WTC11 (cell line): ENCODE data around the gene ADAMTS2. TPM values are rescaled to one million over a fixed set of nuclear protein-coding genes. Genes with fewer than 3 reads are reported as not detected.

Experiments
- ATAC-seq: fragments of 200-7000 bp; cut with Tn5 transposase; 2 replicates; pipeline ENCODE4 v1.10.0; 2021; ENCODE audit warnings: mild to moderate bottlenecking, moderate library complexity
- CTCF ChIA-PET: fragments of 300-600 bp; sonication (Branson Sonifier 250); formaldehyde crosslinking; loops from one replicate; lab custom pipeline; 2021; ENCODE audit warnings: antibody characterized with exemption; lab: Charles Lee
- POLR2A ChIA-PET: fragments of 350-600 bp; sonication (Branson Sonifier 250); formaldehyde crosslinking; loops from one replicate; lab custom pipeline; 2021; ENCODE audit warnings: antibody characterized with exemption; lab: Charles Lee
- DNase-seq: peaks from one replicate; pipeline ENCODE4 v3.0.0; 2021; ENCODE audit warnings: low spot score
- H3K27ac Mint-ChIP-seq: 2 replicates; pipeline ENCODE4 v1.8.0; 2021; ENCODE audit warnings: mixed read lengths
- H3K27me3 Mint-ChIP-seq: 2 replicates; pipeline ENCODE4 v1.8.0; 2021; ENCODE audit warnings: low read depth, mild to moderate bottlenecking, moderate library complexity, mixed read lengths
- H3K36me3 Mint-ChIP-seq: 2 replicates; pipeline ENCODE4 v1.8.0; 2021; ENCODE audit warnings: mixed read lengths
- H3K4me1 Mint-ChIP-seq: 2 replicates; pipeline ENCODE4 v1.8.0; 2022; ENCODE audit warnings: mixed read lengths
- H3K4me3 Mint-ChIP-seq: 2 replicates; pipeline ENCODE4 v1.8.0; 2021; ENCODE audit warnings: mild to moderate bottlenecking, moderate library complexity, mixed read lengths
- H3K9me3 Mint-ChIP-seq: 2 replicates; pipeline ENCODE4 v1.8.0; 2021; ENCODE audit warnings: mixed read lengths
- ATF3 ChIP-seq: sonication (generic); formaldehyde crosslinking; conservative IDR thresholded peaks from 2 replicates; pipeline ENCODE4 v1.8.1; 2022; ENCODE audit warnings: mild to moderate bottlenecking, missing genetic modification reagents
- CREM ChIP-seq: sonication (generic); formaldehyde crosslinking; IDR thresholded peaks from 2 replicates; pipeline ENCODE4 v1.8.1; 2022; ENCODE audit warnings: mild to moderate bottlenecking, missing genetic modification reagents, moderate library complexity
- CTCF ChIP-seq: fragments of 200-600 bp; IDR thresholded peaks from 2 replicates; pipeline ENCODE4 v1.8.0; 2022; ENCODE audit warnings: antibody characterized with exemption
- E2F1 ChIP-seq: sonication (generic); formaldehyde crosslinking; IDR thresholded peaks from 2 replicates; pipeline ENCODE4 v1.8.0; 2022; ENCODE audit warnings: mild to moderate bottlenecking, missing genetic modification reagents
- ELF4 ChIP-seq: sonication (generic); formaldehyde crosslinking; IDR thresholded peaks from 2 replicates; pipeline ENCODE4 v1.8.1; 2022; ENCODE audit warnings: low read depth, mild to moderate bottlenecking, moderate library complexity, missing genetic modification reagents
- EMX1 ChIP-seq: fragments of 250-450 bp; sonication (Bioruptor Pico); IDR thresholded peaks from 2 replicates; pipeline ENCODE4 v1.8.0; 2021; ENCODE audit warnings: mild to moderate bottlenecking
- ESRRA ChIP-seq: sonication (generic); formaldehyde crosslinking; IDR thresholded peaks from 2 replicates; pipeline ENCODE4 v1.8.1; 2022; ENCODE audit warnings: mild to moderate bottlenecking, missing genetic modification reagents, borderline replicate concordance
- IRF1 ChIP-seq: sonication (generic); formaldehyde crosslinking; IDR thresholded peaks from 2 replicates; pipeline ENCODE4 v1.8.0; 2023; ENCODE audit warnings: missing genetic modification reagents
- IRF2 ChIP-seq: sonication (generic); formaldehyde crosslinking; IDR thresholded peaks from 2 replicates; pipeline ENCODE4 v1.8.0; 2022; ENCODE audit warnings: low read depth, missing genetic modification reagents, borderline replicate concordance
- NFATC4 ChIP-seq: fragments of 250-450 bp; sonication (Bioruptor Pico); IDR thresholded peaks from 2 replicates; pipeline ENCODE4 v1.9.0; 2021; ENCODE audit warnings: mild to moderate bottlenecking
- NFYB ChIP-seq: sonication (generic); formaldehyde crosslinking; conservative IDR thresholded peaks from 2 replicates; pipeline ENCODE4 v1.8.0; 2022; ENCODE audit warnings: low read depth, missing genetic modification reagents
- NR2C2 ChIP-seq: sonication (generic); formaldehyde crosslinking; IDR thresholded peaks from 2 replicates; pipeline ENCODE4 v1.8.0; 2022; ENCODE audit warnings: mild to moderate bottlenecking, missing genetic modification reagents
- NR3C1 ChIP-seq: sonication (generic); formaldehyde crosslinking; conservative IDR thresholded peaks from 2 replicates; pipeline ENCODE4 v1.8.1; 2023; ENCODE audit warnings: low read depth, mild to moderate bottlenecking, missing genetic modification reagents
- OVOL2 ChIP-seq: fragments of 250-450 bp; sonication (Bioruptor Pico); IDR thresholded peaks from 2 replicates; pipeline ENCODE4 v1.9.0; 2021; ENCODE audit warnings: mild to moderate bottlenecking, borderline replicate concordance
- PREB ChIP-seq: sonication (generic); formaldehyde crosslinking; IDR thresholded peaks from 2 replicates; pipeline ENCODE4 v1.8.1; 2022; ENCODE audit warnings: mild to moderate bottlenecking, missing genetic modification reagents, moderate library complexity, borderline replicate concordance
- SOX15 ChIP-seq: fragments of 250-450 bp; sonication (Bioruptor Pico); IDR thresholded peaks from 2 replicates; pipeline ENCODE4 v1.9.0; 2021; ENCODE audit warnings: mild to moderate bottlenecking
- ZBTB43 ChIP-seq: sonication (generic); formaldehyde crosslinking; IDR thresholded peaks from 2 replicates; pipeline ENCODE4 v1.8.1; 2023; ENCODE audit warnings: mild to moderate bottlenecking, missing genetic modification reagents
- ZNF138 ChIP-seq: sonication (generic); formaldehyde crosslinking; conservative IDR thresholded peaks from 2 replicates; pipeline ENCODE4 v1.8.1; 2022; ENCODE audit warnings: mild to moderate bottlenecking, moderate library complexity, missing genetic modification reagents
- ZNF423 ChIP-seq: fragments of 250-450 bp; sonication (Bioruptor Pico); IDR thresholded peaks from 2 replicates; pipeline ENCODE4 v2.1.2; 2022; ENCODE audit warnings: mild to moderate bottlenecking, moderate library complexity
- ZNF512 ChIP-seq: sonication (generic); formaldehyde crosslinking; IDR thresholded peaks from 2 replicates; pipeline ENCODE4 v1.8.1; 2022; ENCODE audit warnings: missing genetic modification reagents, borderline replicate concordance
- total RNA-seq: library from RNA; stranded (reverse); gene quantifications from 3 replicates; pipeline ENCODE4 v1.2.3, GENCODE V29; 2021
- TF ChIP-seq, protein P1 (sequence below): sonication (generic); formaldehyde crosslinking; IDR thresholded peaks from 2 replicates; pipeline ENCODE4 v1.8.1; 2023; ENCODE audit warnings: mild to moderate bottlenecking, moderate library complexity, missing genetic modification reagents
- TF ChIP-seq, protein P2 (sequence below): sonication (generic); formaldehyde crosslinking; IDR thresholded peaks from 2 replicates; pipeline ENCODE4 v1.8.0; 2022; ENCODE audit warnings: mild to moderate bottlenecking, missing genetic modification reagents

ADAMTS2 gene
- total RNA-seq, 1 experiment from 2014 or later = 11.2 TPM

GRCh38 chr5:179288809-179289185 is 56.5 kb downstream of the ADAMTS2 start (continued):
- TF ChIP-seq, protein P1, sequence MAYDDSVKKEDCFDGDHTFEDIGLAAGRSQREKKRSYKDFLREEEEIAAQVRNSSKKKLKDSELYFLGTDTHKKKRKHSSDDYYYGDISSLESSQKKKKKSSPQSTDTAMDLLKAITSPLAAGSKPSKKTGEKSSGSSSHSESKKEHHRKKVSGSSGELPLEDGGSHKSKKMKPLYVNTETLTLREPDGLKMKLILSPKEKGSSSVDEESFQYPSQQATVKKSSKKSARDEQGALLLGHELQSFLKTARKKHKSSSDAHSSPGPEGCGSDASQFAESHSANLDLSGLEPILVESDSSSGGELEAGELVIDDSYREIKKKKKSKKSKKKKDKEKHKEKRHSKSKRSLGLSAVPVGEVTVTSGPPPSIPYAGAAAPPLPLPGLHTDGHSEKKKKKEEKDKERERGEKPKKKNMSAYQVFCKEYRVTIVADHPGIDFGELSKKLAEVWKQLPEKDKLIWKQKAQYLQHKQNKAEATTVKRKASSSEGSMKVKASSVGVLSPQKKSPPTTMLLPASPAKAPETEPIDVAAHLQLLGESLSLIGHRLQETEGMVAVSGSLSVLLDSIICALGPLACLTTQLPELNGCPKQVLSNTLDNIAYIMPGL (CRISPR knock-in tag) = no peak

GRCh38 chr5:179288101-179288808 is 57.0 kb downstream of the ADAMTS2 start:
- Mint-ChIP-seq H3K36me3 (no peaks in the 10 kb centered on the region), H3K27ac (no peak overlapping the region), H3K9me3 (no peaks in the 10 kb centered on the region), H3K27me3 (no peaks in the 10 kb centered on the region), H3K4me1 (no peaks in the 10 kb centered on the region), H3K4me3 (no peak overlapping the region)
- DNase-seq (no peak), ATAC-seq (no peak)
- TF ChIP-seq ESRRA (CRISPR knock-in tag) (no peak), ZNF512 (CRISPR knock-in tag) (no peak), ZNF138 (CRISPR knock-in tag) (no peak), OVOL2 (no peak), CREM (CRISPR knock-in tag) (no peak), E2F1 (CRISPR knock-in tag) (no peak), NFATC4 (CRISPR knock-in tag) (no peak), CTCF (no peak), IRF1 (CRISPR knock-in tag) (no peak), ZBTB43 (CRISPR knock-in tag) (no peak)
- POLR2A ChIA-PET = no interaction called here
- CTCF ChIA-PET = no interaction called here

DNA sequence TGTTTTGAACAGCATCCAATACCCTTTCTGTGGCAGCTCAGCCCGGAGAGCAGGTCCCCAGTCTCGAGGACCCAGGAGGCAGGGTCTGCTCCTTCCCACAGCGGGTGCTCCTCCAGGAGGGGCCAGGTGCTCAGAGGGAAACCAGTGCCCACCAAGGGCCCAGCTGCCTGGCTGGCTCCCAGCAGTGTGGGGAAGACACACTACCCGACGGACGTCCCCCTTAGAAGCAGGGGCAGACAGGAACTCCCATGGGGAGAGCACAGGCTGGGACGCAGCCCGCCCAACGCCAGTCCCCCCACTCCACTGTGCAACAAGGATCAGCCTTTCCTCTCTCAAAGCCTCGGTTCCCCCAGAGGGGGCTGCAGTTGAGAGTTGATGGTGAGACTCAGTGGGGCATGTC is 57.6 kb downstream of the ADAMTS2 start:
- Mint-ChIP-seq H3K4me3 (no peak overlapping the region), H3K27ac (no peak overlapping the region), H3K4me1 (no peaks in the 10 kb centered on the region), H3K27me3 (no peaks in the 10 kb centered on the region), H3K9me3 (peaks cover under 1% of the 10 kb centered on the region; the same call in 1 of the 2 replicates), H3K36me3 (no peaks in the 10 kb centered on the region)
- ChIA-PET CTCF (no interaction called here), POLR2A (no interaction called here)
- ATAC-seq (no peak), DNase-seq (no peak)
- TF ChIP-seq EMX1 (CRISPR knock-in tag) = no peak
- TF ChIP-seq NFYB (CRISPR knock-in tag) = no peak
- TF ChIP-seq PREB (CRISPR knock-in tag) = no peak
- no peak for TF ChIP-seq NR3C1 (CRISPR knock-in tag)
- TF ChIP-seq ELF4 (CRISPR knock-in tag) = no peak
- TF ChIP-seq NR2C2 = no peak
- TF ChIP-seq, protein P2, sequence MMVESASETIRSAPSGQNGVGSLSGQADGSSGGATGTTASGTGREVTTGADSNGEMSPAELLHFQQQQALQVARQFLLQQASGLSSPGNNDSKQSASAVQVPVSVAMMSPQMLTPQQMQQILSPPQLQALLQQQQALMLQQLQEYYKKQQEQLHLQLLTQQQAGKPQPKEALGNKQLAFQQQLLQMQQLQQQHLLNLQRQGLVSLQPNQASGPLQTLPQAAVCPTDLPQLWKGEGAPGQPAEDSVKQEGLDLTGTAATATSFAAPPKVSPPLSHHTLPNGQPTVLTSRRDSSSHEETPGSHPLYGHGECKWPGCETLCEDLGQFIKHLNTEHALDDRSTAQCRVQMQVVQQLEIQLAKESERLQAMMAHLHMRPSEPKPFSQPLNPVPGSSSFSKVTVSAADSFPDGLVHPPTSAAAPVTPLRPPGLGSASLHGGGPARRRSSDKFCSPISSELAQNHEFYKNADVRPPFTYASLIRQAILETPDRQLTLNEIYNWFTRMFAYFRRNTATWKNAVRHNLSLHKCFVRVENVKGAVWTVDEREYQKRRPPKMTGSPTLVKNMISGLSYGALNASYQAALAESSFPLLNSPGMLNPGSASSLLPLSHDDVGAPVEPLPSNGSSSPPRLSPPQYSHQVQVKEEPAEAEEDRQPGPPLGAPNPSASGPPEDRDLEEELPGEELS (CRISPR knock-in tag) = no peak
- no peak for TF ChIP-seq ATF3 (CRISPR knock-in tag)
- TF ChIP-seq ZNF423 (CRISPR knock-in tag) = no peak
- no peak for TF ChIP-seq IRF2
- TF ChIP-seq SOX15 (CRISPR knock-in tag) = no peak
